ENCODE measurements around the gene TNRC6A. TPM values are rescaled to one million over a fixed set of nuclear protein-coding genes. Genes with fewer than 3 reads are reported as not detected.

The TNRC6A gene
- total RNA-seq, 1 donor from 2014 or later: 55.7 TPM

GRCh38 chr16:24764916-24765315 is 35.5 kb downstream of the TNRC6A start:
- H3K79me2 ChIP-seq (ENCODE audit: low read depth): peaks cover 95% of the 10 kb centered on the region
- H3F3A ChIP-seq (ENCODE audit: low read depth): no peaks in the 10 kb centered on the region

GRCh38 chr16:24766057-24766456 is 36.6 kb downstream of the TNRC6A start:
- Histone ChIP-seq H3K27me3 (no peaks in the 10 kb centered on the region), H4K20me1 (ENCODE audit: low read depth) (peaks cover 75% of the 10 kb centered on the region), H3K4me2 (no peak overlapping the region), H2AFZ (replicated peaks) (no peak overlapping the region), H3K4me1 (no peaks in the 10 kb centered on the region), H3K9me3 (ENCODE audit: low read depth) (no peaks in the 10 kb centered on the region), H3F3A (ENCODE audit: low read depth) (no peaks in the 10 kb centered on the region), H3K9ac (no peak overlapping the region), H3K36me3 (no peaks in the 10 kb centered on the region), H3K4me3 (no peak overlapping the region), H3K79me2 (ENCODE audit: low read depth) (peaks cover 95% of the 10 kb centered on the region), H3K27ac (no peak overlapping the region)
- Mint-ChIP-seq H3K9me3 (no peaks in the 10 kb centered on the region), H3K27me3 (ENCODE audit: insufficient read depth, low read depth) (no peaks in the 10 kb centered on the region), H3K4me3 (no peak overlapping the region), H3K36me3 (peaks cover 7% of the 10 kb centered on the region), H3K4me1 (no peaks in the 10 kb centered on the region), H3K27ac (no peak overlapping the region)
- TF ChIP-seq EZH2 (IDR thresholded peaks at IDR 0.05) (no peak), EZH2phosphoT487 (IDR thresholded peaks at IDR 0.05) (no peak), CTCF (IDR thresholded peaks at IDR 0.05) (no peak)
- DNase-seq (ENCODE audit: low spot score): no peak

More at GRCh38 chr16:24764916-24765315, 35.5 kb downstream of the TNRC6A start:
- H3K27me3 Mint-ChIP-seq (ENCODE audit: insufficient read depth, low read depth): no peaks in the 10 kb centered on the region
- no peak overlapping the region for H3K4me2 ChIP-seq
- no peak overlapping the region for H2AFZ ChIP-seq (replicated peaks)
- H3K9ac ChIP-seq: no peak overlapping the region
- no peaks in the 10 kb centered on the region for H3K4me1 Mint-ChIP-seq
- H3K4me1 ChIP-seq: no peaks in the 10 kb centered on the region
- no peak overlapping the region for H3K27ac ChIP-seq
- no peak overlapping the region for H3K4me3 Mint-ChIP-seq
- DNase-seq (ENCODE audit: low spot score): no peak
- no peaks in the 10 kb centered on the region for H3K9me3 ChIP-seq (ENCODE audit: low read depth)
- TF ChIP-seq EZH2 (IDR thresholded peaks at IDR 0.05): no peak
- TF ChIP-seq CTCF (IDR thresholded peaks at IDR 0.05): no peak
- TF ChIP-seq EZH2phosphoT487 (IDR thresholded peaks at IDR 0.05): no peak
- no peaks in the 10 kb centered on the region for H3K36me3 ChIP-seq
- H3K27ac Mint-ChIP-seq: no peak overlapping the region
- peaks cover 7% of the 10 kb centered on the region for H3K36me3 Mint-ChIP-seq
- peaks cover 77% of the 10 kb centered on the region for H4K20me1 ChIP-seq (ENCODE audit: low read depth)
- H3K27me3 ChIP-seq: no peaks in the 10 kb centered on the region
- no peak overlapping the region for H3K4me3 ChIP-seq
- no peaks in the 10 kb centered on the region for H3K9me3 Mint-ChIP-seq

DNA sequence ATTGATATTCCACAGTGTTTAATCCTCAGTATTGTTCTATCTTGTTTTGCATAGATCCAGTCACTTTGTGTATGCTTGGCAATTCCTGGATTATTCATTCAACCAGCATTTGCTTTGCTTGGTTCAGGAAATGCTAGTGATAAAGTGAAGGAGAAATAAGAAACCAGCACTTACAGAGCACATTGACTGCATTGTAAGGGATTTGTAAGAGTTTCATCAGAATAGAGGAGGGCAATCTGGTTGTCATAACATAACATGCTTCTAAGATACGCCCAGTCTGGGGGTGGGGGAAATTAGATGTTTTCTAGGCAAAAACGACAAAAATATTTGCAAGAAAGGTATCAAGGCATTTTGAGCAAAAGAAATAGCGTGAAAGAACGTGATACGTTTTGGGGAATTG is 40.4 kb downstream of the TNRC6A start:
- no peak overlapping the region for H3K4me2 ChIP-seq

More for the DNA sequence above, 40.4 kb downstream of the TNRC6A start:
- H3F3A ChIP-seq (ENCODE audit: low read depth): peaks cover 4% of the 10 kb centered on the region
- no peak overlapping the region for H3K4me3 ChIP-seq
- Mint-ChIP-seq H3K4me3 (no peak overlapping the region), H3K27ac (no peak overlapping the region), H3K36me3 (peaks cover 14% of the 10 kb centered on the region), H3K4me1 (no peaks in the 10 kb centered on the region), H3K27me3 (ENCODE audit: insufficient read depth, low read depth) (no peaks in the 10 kb centered on the region), H3K9me3 (no peaks in the 10 kb centered on the region)
- peaks cover 96% of the 10 kb centered on the region for H3K79me2 ChIP-seq (ENCODE audit: low read depth)
- no peak overlapping the region for H2AFZ ChIP-seq (replicated peaks)
- H3K9me3 ChIP-seq (ENCODE audit: low read depth): no peaks in the 10 kb centered on the region
- peaks cover 72% of the 10 kb centered on the region for H4K20me1 ChIP-seq (ENCODE audit: low read depth)
- peaks cover 7% of the 10 kb centered on the region for H3K36me3 ChIP-seq
- no peak for DNase-seq (ENCODE audit: low spot score)
- no peak overlapping the region for H3K27ac ChIP-seq
- no peaks in the 10 kb centered on the region for H3K27me3 ChIP-seq
- H3K4me1 ChIP-seq: no peaks in the 10 kb centered on the region
- no peak overlapping the region for H3K9ac ChIP-seq
- no peak for TF ChIP-seq EZH2 (IDR thresholded peaks at IDR 0.05)
- no peak for TF ChIP-seq CTCF (IDR thresholded peaks at IDR 0.05)
- no peak for TF ChIP-seq EZH2phosphoT487 (IDR thresholded peaks at IDR 0.05)
